Activated naive CD4-positive, alpha-beta T cell treated with anti-CD3 and anti-CD28 coated beads, Interleukin-2, amount 50 U/mL, for 72 hours (primary cell): ENCODE measurements around the gene KIF1A. TPM values are rescaled to one million over a fixed set of nuclear protein-coding genes. Genes with fewer than 3 reads are reported as not detected.
"Not testable (repeated sequence)": the region's sequence is repeated elsewhere in the genome, so short reads cannot be mapped to it uniquely, and the experiment has no call there.

ENCODE experiments used
- ATAC-seq, 2 donors: fragments of 150-1000 bp; cut with Tn5 transposase; 2 replicates each; pipeline ENCODE4 v1.10.0; 2021; ENCODE audit warnings: mild to moderate bottlenecking in 2 of 2, moderate library complexity in 2 of 2
- DNase-seq, 2 donors: peaks; one replicate each; pipeline ENCODE4 v3.0.0; 2021 to 2022; ENCODE audit warnings: low spot score in 2 of 2
- H3K27ac Mint-ChIP-seq, 2 donors: one replicate each; pipeline ENCODE4 v1.8.0; 2022; ENCODE audit warnings: mild to moderate bottlenecking in 2 of 2, mixed read lengths in 2 of 2
- H3K36me3 Mint-ChIP-seq, 2 donors: one replicate each; pipeline ENCODE4 v1.8.0; 2022; ENCODE audit warnings: mixed read lengths in 2 of 2
- H3K9me3 Mint-ChIP-seq, 2 donors: one replicate each; pipeline ENCODE4 v1.8.0; 2022; ENCODE audit warnings: mixed read lengths in 2 of 2
- total RNA-seq, 2 donors: library from RNA; stranded (reverse); gene quantifications; one replicate each; pipeline ENCODE4 v1.2.3, GENCODE V29; 2022

KIF1A gene
- total RNA-seq, 2 donors from 2014 or later: 2.1 to 6.6 TPM

- H3K9me3 Mint-ChIP-seq: no peaks in the 10 kb centered on the region
- no peak overlapping the region for H3K27ac Mint-ChIP-seq
- DNase-seq (no peak), ATAC-seq (no peak)
- H3K36me3 Mint-ChIP-seq: no peaks in the 10 kb centered on the region
Observed at GRCh38 chr2:240689975-240690374, 130.0 kb downstream of the KIF1A start.

GRCh38 chr2:240688553-240688919 lies 131.5 kb downstream of the KIF1A start:
- H3K36me3 Mint-ChIP-seq: no peaks in the 10 kb centered on the region
- no peak overlapping the region for H3K27ac Mint-ChIP-seq
- no peak for DNase-seq
- H3K9me3 Mint-ChIP-seq: no peaks in the 10 kb centered on the region
- no peak for ATAC-seq

GRCh38 chr2:240687741-240688552 lies 132.1 kb downstream of the KIF1A start:
- ATAC-seq (no peak), DNase-seq (no peak)
- Mint-ChIP-seq H3K27ac (no peak overlapping the region), H3K9me3 (no peaks in the 10 kb centered on the region), H3K36me3 (no peaks in the 10 kb centered on the region)

GRCh38 chr2:240687045-240687740 lies 132.8 kb downstream of the KIF1A start:
- H3K36me3 Mint-ChIP-seq: no peaks in the 10 kb centered on the region
- ATAC-seq: no peak
- H3K9me3 Mint-ChIP-seq: no peaks in the 10 kb centered on the region
- no peak overlapping the region for H3K27ac Mint-ChIP-seq
- no peak for DNase-seq

GRCh38 chr2:240686460-240686859 lies 133.6 kb downstream of the KIF1A start:
- no peaks in the 10 kb centered on the region for H3K36me3 Mint-ChIP-seq
- no peaks in the 10 kb centered on the region for H3K9me3 Mint-ChIP-seq
- DNase-seq (no peak), ATAC-seq (no peak)
- H3K27ac Mint-ChIP-seq: no peak overlapping the region

- Mint-ChIP-seq H3K27ac (no peak overlapping the region), H3K36me3 (no peaks in the 10 kb centered on the region), H3K9me3 (no peaks in the 10 kb centered on the region)
- DNase-seq (no peak), ATAC-seq (no peak)
Observed at GRCh38 chr2:240685771-240686371, 134.1 kb downstream of the KIF1A start.

GRCh38 chr2:240683980-240684728 lies 135.9 kb downstream of the KIF1A start:
- H3K27ac Mint-ChIP-seq: peak overlapping the region in 1 of 2 donors; percentile 44
- not testable (repeated sequence) for H3K9me3 Mint-ChIP-seq, H3K36me3 Mint-ChIP-seq, DNase-seq
- peak in 1 of 2 donors; percentile 23 for ATAC-seq

- H3K27ac Mint-ChIP-seq, H3K36me3 Mint-ChIP-seq, DNase-seq, H3K9me3 Mint-ChIP-seq: not testable (repeated sequence)
- ATAC-seq: peak in 1 of 2 donors; percentile 23
Observed at GRCh38 chr2:240683329-240683979, 136.6 kb downstream of the KIF1A start.

- ATAC-seq, H3K27ac Mint-ChIP-seq, H3K9me3 Mint-ChIP-seq, DNase-seq, H3K36me3 Mint-ChIP-seq: not testable (repeated sequence)
Observed at GRCh38 chr2:240682431-240683224, 137.4 kb downstream of the KIF1A start, which contains the start of gene AQP12B. AQP12B (minus strand) TSS chr2:240682885; CDS start chr2:240682837, 48 bp downstream.

- DNase-seq, H3K27ac Mint-ChIP-seq, H3K36me3 Mint-ChIP-seq, ATAC-seq, H3K9me3 Mint-ChIP-seq: not testable (repeated sequence)
Observed at GRCh38 chr2:240680185-240680584, 139.8 kb downstream of the KIF1A start.

- H3K9me3 Mint-ChIP-seq, DNase-seq, ATAC-seq, H3K27ac Mint-ChIP-seq, H3K36me3 Mint-ChIP-seq: not testable (repeated sequence)
Observed at GRCh38 chr2:240678909-240679308, 141.1 kb downstream of the KIF1A start.

GRCh38 chr2:240678043-240678442 lies 142.0 kb downstream of the KIF1A start:
- DNase-seq, ATAC-seq, H3K9me3 Mint-ChIP-seq, H3K36me3 Mint-ChIP-seq, H3K27ac Mint-ChIP-seq: not testable (repeated sequence)

- not testable (repeated sequence) for H3K27ac Mint-ChIP-seq, H3K9me3 Mint-ChIP-seq, DNase-seq, H3K36me3 Mint-ChIP-seq
- peak in 1 of 2 donors; percentile 32 for ATAC-seq
Observed at GRCh38 chr2:240675345-240675744, 144.7 kb downstream of the KIF1A start.

GRCh38 chr2:240674461-240675184 lies 145.4 kb downstream of the KIF1A start:
- H3K9me3 Mint-ChIP-seq, H3K27ac Mint-ChIP-seq, DNase-seq, ATAC-seq, H3K36me3 Mint-ChIP-seq: not testable (repeated sequence)

GRCh38 chr2:240672701-240673190 lies 147.3 kb downstream of the KIF1A start:
- Mint-ChIP-seq H3K9me3 (no peaks in the 10 kb centered on the region), H3K27ac (no peak overlapping the region), H3K36me3 (no peaks in the 10 kb centered on the region)
- ATAC-seq (no peak), DNase-seq (no peak)
